ENCODE data around the gene EXOC2.
"Not testable (repeated sequence)": the region's sequence is repeated elsewhere in the genome, so short reads cannot be mapped to it uniquely, and the experiment has no call there.

EXOC2 gene

GRCh38 chr6:635233-635632, 57.7 kb downstream of the EXOC2 start:
- no peak for DNase-seq (ENCODE audit: low read depth, low spot score)

GRCh38 chr6:633611-634010, 59.3 kb downstream of the EXOC2 start:
- no peak for DNase-seq (ENCODE audit: low read depth, low spot score)

- no peak for DNase-seq (ENCODE audit: low read depth, low spot score)
These were observed 64.2 kb downstream of the EXOC2 start for GRCh38 chr6:628766-629165.

GRCh38 chr6:626236-626635, 66.7 kb downstream of the EXOC2 start:
- no peak for DNase-seq (ENCODE audit: low read depth, low spot score)

- DNase-seq (ENCODE audit: low read depth, low spot score), result no peak
These were observed 68.0 kb downstream of the EXOC2 start for GRCh38 chr6:624979-625378.

- DNase-seq (ENCODE audit: low read depth, low spot score), result no peak
These were observed 70.5 kb downstream of the EXOC2 start for GRCh38 chr6:622462-622861.

- DNase-seq (ENCODE audit: low read depth, low spot score), result no peak
These were observed 71.0 kb downstream of the EXOC2 start for GRCh38 chr6:621931-622330.

GRCh38 chr6:620950-621349, 72.0 kb downstream of the EXOC2 start:
- no peak for DNase-seq (ENCODE audit: low read depth, low spot score)

- DNase-seq (ENCODE audit: low read depth, low spot score), result no peak
These were observed 72.8 kb downstream of the EXOC2 start for GRCh38 chr6:620166-620565.

- no peak for DNase-seq (ENCODE audit: low read depth, low spot score)
These were observed 75.4 kb downstream of the EXOC2 start for GRCh38 chr6:617456-618100.

- no peak for DNase-seq (ENCODE audit: low read depth, low spot score)
These were observed 79.0 kb downstream of the EXOC2 start for GRCh38 chr6:613981-614380.

GRCh38 chr6:611928-612327, 81.0 kb downstream of the EXOC2 start:
- no peak for DNase-seq (ENCODE audit: low read depth, low spot score)

GRCh38 chr6:610882-611281, 82.1 kb downstream of the EXOC2 start:
- no peak for DNase-seq (ENCODE audit: low read depth, low spot score)

- no peak for DNase-seq (ENCODE audit: low read depth, low spot score)
These were observed 83.0 kb downstream of the EXOC2 start for GRCh38 chr6:609905-610304.

- no peak for DNase-seq (ENCODE audit: low read depth, low spot score)
These were observed 86.0 kb downstream of the EXOC2 start for GRCh38 chr6:606829-607379.

- DNase-seq (ENCODE audit: low read depth, low spot score), result not testable (repeated sequence)
These were observed 87.0 kb downstream of the EXOC2 start for GRCh38 chr6:605895-606294.

GRCh38 chr6:604579-604978, 88.4 kb downstream of the EXOC2 start:
- DNase-seq (ENCODE audit: low read depth, low spot score), result no peak

- DNase-seq (ENCODE audit: low read depth, low spot score), result no peak
These were observed 89.7 kb downstream of the EXOC2 start for GRCh38 chr6:603265-603664.

GRCh38 chr6:599576-600448, 93.1 kb downstream of the EXOC2 start:
- DNase-seq (ENCODE audit: low read depth, low spot score), result no peak

GRCh38 chr6:593907-594212, 99.1 kb downstream of the EXOC2 start:
- no peak for DNase-seq (ENCODE audit: low read depth, low spot score)

GRCh38 chr6:593139-593906, 99.6 kb downstream of the EXOC2 start:
- peak; percentile 37 for DNase-seq (ENCODE audit: low read depth, low spot score)

- DNase-seq (ENCODE audit: low read depth, low spot score), result no peak
These were observed 103.8 kb downstream of the EXOC2 start for GRCh38 chr6:589090-589489.
